Mesothelial cell of epicardium (in vitro differentiated cells): Measurements from ENCODE around the gene TMEM41B. TPM values are rescaled to one million over a fixed set of nuclear protein-coding genes. Genes with fewer than 3 reads are reported as not detected.
"Not testable (repeated sequence)": the region's sequence is repeated elsewhere in the genome, so short reads cannot be mapped to it uniquely, and the experiment has no call there.

Experiments
- DNase-seq, 2 experiments: peaks; one replicate each; pipeline ENCODE4 v3.0.0; 2021; ENCODE audit warnings: low spot score in 2 of 2; ENCODE audit not compliant: unreplicated experiment in 2 of 2
- H3K27ac Mint-ChIP-seq: 2 replicates; pipeline ENCODE4 v1.8.0; 2021; ENCODE audit warnings: mixed read lengths
- H3K27me3 Mint-ChIP-seq: 2 replicates; pipeline ENCODE4 v1.8.0; 2021; ENCODE audit warnings: low read depth, mixed read lengths
- H3K36me3 Mint-ChIP-seq: 2 replicates; pipeline ENCODE4 v1.8.0; 2021; ENCODE audit warnings: mixed read lengths
- H3K4me1 Mint-ChIP-seq: 2 replicates; pipeline ENCODE4 v1.8.0; 2021; ENCODE audit warnings: mixed read lengths
- H3K4me3 Mint-ChIP-seq: 2 replicates; pipeline ENCODE4 v1.8.0; 2021; ENCODE audit warnings: mild to moderate bottlenecking, moderate library complexity, mixed read lengths
- H3K9me3 Mint-ChIP-seq: 2 replicates; pipeline ENCODE4 v1.8.0; 2021; ENCODE audit warnings: mixed read lengths
- total RNA-seq: library from RNA; stranded (reverse); gene quantifications from 3 replicates; pipeline ENCODE4 v1.2.1, GENCODE V29; 2021
- TF ChIP-seq, protein P1 (sequence below): fragments of 200-600 bp; sonication (generic); IDR thresholded peaks from one replicate; pipeline ENCODE4 v1.5.0; 2021; ENCODE audit warnings: antibody characterized with exemption; ENCODE audit not compliant: unreplicated experiment

The TMEM41B gene
- total RNA-seq, 1 donor from 2014 or later = 64.5 TPM

DNA sequence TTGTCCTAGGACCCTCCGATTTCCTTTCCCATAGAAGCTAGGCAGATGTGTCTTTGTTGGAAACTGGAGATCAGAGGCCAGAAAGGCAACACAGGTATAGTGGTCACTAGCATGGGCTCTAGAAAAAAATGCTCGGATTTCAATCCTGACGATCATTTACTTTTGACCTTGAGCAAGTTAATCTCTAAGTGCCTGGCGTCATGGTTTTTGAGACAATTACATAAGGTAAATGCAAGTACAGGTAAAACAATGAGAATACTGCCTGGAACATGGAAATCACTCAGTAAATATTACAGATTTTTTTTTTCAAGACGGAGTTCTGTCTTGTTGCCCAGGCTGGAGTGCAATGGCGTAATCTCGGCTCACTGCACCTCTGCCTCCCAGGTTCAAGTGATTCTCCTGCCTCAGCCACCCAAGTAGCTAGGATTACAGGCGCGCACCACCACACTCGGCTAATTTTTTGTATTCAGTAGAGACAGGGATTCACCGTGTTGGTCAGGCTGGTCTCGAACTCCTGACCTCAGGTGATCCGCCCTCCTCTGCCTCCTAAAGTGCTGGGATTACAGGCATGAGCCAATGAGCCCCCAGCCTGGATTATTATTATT, 48.2 kb downstream of the TMEM41B start:
- Mint-ChIP-seq H3K9me3 (no peaks in the 10 kb centered on the region), H3K36me3 (no peaks in the 10 kb centered on the region), H3K4me1 (peaks cover 34% of the 10 kb centered on the region), H3K4me3 (peak overlapping the region; percentile 80), H3K27ac (peak overlapping the region; percentile 78), H3K27me3 (no peaks in the 10 kb centered on the region)
- no peak for DNase-seq
- TF ChIP-seq, protein P1, sequence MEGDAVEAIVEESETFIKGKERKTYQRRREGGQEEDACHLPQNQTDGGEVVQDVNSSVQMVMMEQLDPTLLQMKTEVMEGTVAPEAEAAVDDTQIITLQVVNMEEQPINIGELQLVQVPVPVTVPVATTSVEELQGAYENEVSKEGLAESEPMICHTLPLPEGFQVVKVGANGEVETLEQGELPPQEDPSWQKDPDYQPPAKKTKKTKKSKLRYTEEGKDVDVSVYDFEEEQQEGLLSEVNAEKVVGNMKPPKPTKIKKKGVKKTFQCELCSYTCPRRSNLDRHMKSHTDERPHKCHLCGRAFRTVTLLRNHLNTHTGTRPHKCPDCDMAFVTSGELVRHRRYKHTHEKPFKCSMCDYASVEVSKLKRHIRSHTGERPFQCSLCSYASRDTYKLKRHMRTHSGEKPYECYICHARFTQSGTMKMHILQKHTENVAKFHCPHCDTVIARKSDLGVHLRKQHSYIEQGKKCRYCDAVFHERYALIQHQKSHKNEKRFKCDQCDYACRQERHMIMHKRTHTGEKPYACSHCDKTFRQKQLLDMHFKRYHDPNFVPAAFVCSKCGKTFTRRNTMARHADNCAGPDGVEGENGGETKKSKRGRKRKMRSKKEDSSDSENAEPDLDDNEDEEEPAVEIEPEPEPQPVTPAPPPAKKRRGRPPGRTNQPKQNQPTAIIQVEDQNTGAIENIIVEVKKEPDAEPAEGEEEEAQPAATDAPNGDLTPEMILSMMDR = no peak

DNA sequence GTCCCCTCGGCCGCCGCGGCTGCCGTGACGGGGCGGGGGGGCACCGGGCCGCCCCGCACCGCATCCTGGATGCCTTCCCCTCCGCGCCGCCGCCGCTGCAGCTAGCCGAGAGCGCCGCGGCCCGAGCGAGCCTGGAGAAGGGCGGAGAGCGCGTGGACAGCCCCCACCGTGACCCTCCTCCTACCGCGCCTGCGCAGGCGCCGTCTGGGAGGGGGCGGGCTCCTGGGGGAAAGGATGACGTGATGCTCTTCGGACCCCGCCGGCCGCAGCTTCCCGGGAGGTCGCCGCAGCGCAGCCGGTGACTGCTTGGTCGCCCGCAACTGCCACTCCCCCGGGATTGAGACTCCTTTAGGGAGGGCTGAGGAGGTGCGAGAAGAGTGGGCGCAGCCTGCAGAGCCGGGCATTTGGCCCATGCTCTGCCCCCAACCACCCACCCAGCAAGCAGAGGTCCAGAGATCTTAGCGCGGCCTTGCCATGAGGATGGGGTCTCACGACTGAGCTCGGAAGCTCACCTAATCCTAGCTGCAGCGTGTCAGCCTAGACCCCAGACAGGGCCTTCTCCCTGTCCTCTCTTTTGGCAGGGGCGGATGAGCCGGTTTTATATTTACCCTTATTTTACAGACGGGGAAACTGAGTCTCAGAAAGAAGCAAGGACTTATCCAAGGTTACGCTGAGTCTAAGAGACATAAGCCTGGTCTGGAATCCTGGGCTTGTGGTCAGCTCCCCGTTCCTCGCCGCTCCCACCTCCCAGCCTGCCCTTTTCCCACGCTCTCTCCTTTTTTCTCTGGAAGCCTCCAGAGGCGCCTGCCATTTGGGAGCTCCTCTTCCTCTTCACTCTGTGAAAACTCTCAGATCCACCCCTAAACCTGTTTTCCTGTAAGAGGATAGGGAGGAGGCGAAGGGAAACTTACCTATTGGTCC, 48.9 kb downstream of the TMEM41B start, which contains the start of gene DENND5A:
Gene DENND5A (minus strand): TSS at position 140 of the 921 bp plus-strand sequence. CDS start 281 bp downstream, outside the sequence.
- TF ChIP-seq, protein P1 = no peak
- Mint-ChIP-seq H3K4me3 (peak within 1 kb of the TSS; percentile 93), H3K27ac (peak within 1 kb of the TSS; percentile 94), H3K9me3 (no peaks in the 10 kb centered on the region), H3K27me3 (no peaks in the 10 kb centered on the region), H3K4me1 (peaks cover 39% of the 10 kb centered on the region), H3K36me3 (no peaks in the 10 kb centered on the region)
- DNase-seq = peak; percentile 76 to 77

DNA sequence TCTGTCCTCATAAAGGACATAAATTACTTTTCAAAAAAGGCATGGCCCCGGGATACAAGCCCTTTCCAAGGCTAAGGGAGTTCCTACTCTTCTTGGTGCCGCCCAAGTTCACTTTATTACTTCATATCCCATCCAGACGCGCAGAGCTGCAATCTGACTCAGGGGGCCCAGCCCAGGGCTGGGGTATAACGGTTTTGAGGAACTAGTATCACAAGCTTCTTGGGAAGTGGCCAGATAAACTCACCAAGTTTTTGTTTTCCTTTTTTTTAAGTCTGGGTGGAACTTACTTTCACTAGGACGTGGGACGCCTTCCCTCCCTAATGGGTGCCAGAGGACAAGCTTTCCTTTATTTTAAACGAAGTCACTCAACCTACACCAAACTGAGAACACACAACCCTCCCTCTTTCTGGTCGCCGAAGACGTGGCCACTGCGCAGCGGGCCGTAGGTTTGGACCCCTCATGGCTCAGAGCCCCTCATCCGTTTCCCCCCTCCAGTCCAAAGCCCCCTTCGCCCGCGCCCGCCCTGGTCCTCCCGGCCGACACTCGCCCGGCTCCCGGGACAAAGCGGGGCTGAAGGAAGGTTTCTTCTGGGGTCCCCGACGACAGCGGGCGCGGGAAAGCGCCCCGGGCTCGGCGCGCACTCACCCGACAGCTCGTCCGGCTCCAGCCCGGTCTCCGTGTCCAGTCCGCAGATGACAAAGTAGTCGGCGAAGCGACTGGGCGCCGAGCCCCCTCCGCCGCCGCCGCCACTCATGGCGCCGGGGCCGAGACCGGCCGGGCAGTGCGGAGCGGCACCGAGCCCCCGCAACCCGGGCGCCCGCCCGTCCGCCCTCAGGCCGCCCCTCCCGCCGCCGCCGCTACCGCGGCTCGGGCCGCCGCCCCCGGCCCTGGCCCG, 49.8 kb downstream of the TMEM41B start:
- Mint-ChIP-seq H3K9me3 (no peaks in the 10 kb centered on the region), H3K27me3 (no peaks in the 10 kb centered on the region), H3K27ac (peak overlapping the region; percentile 94), H3K4me3 (peak overlapping the region; percentile 93), H3K4me1 (peaks cover 40% of the 10 kb centered on the region), H3K36me3 (no peaks in the 10 kb centered on the region)
- DNase-seq = peak; percentile 23 to 45
- TF ChIP-seq, protein P1 = no peak

DNA sequence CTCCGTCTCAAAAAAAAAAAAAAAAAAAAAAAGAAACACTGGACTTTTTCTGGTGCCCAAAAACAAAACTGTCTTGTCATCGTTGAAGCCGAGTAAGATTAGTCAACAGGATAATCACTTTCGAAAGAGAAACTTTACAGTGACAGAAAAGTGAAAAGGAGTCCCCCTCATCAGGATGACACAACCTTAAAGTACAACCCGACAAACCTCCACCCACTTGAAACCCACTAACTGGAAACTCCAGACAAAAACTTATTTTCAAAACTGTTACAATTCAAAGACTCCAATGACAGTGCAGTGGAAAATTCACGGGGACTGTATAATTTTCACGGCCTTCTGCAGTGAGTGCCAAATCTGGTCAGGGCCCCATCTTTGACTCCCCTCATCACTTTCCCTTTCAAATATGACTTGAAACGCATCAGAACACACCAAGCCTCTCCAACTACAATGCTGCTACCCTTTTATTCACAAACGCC, 50.5 kb downstream of the TMEM41B start:
- Mint-ChIP-seq H3K27ac (peak overlapping the region; percentile 94), H3K27me3 (no peaks in the 10 kb centered on the region), H3K9me3 (no peaks in the 10 kb centered on the region), H3K36me3 (no peaks in the 10 kb centered on the region), H3K4me3 (peak overlapping the region; percentile 93), H3K4me1 (peaks cover 38% of the 10 kb centered on the region)
- TF ChIP-seq, protein P1 = no peak
- DNase-seq = no peak

DNA sequence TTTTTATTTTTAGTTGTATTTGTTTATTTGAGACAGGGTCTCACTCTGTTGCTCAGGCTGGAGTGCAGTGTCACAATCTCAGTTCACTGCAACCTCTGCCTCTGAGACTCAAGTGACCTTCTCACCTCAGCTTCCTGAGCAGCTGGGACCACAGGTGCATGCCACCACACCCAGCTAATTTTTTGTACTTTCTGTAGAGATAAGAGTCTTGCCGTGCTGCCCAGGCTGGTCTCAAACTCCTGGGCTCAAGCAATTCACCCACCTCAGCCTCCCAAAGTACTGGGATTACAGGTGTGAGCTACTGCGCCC, 53.6 kb downstream of the TMEM41B start:
- H3K4me1 Mint-ChIP-seq = peaks cover 35% of the 10 kb centered on the region
- not testable (repeated sequence) for DNase-seq, H3K27me3 Mint-ChIP-seq, H3K27ac Mint-ChIP-seq, H3K4me3 Mint-ChIP-seq, H3K9me3 Mint-ChIP-seq, H3K36me3 Mint-ChIP-seq
